Left lung (tissue), 10 donors: ENCODE results near the gene ANGPTL8. TPM values are rescaled to one million over a fixed set of nuclear protein-coding genes. Genes with fewer than 3 reads are reported as not detected.

ENCODE experiments used
- ATAC-seq: fragments of 200-7000 bp; cut with Tn5 transposase; one replicate; pipeline ENCODE4 v1.9.1; 2020; ENCODE audit warnings: moderate library complexity
- DNase-seq, 4 donors: peaks; one replicate each; pipeline ENCODE4 v3.0.0-alpha.2; 2013 to 2020
- H3K27ac ChIP-seq, 2 donors: fragments of 200-600 bp; sonication (generic) in 1 of 2; one replicate each; pipeline versions ENCODE4 v1.5.0 to v1.8.0; 2020 to 2021
- H3K27me3 ChIP-seq, 2 donors: fragments of 200-600 bp; sonication (generic) in 1 of 2; one replicate each; pipeline versions ENCODE4 v1.5.0 to v1.8.0; 2020 to 2021
- H3K36me3 ChIP-seq, 2 donors: fragments of 200-600 bp; sonication (generic) in 1 of 2; one replicate each; pipeline versions ENCODE4 v1.5.0 to v1.8.0; 2020 to 2021
- H3K4me1 ChIP-seq, 2 donors: fragments of 200-600 bp; one replicate each; pipeline ENCODE4 v1.8.0; 2021
- H3K4me3 ChIP-seq, 2 donors: fragments of 200-600 bp; sonication (generic) in 1 of 2; one replicate each; pipeline versions ENCODE4 v1.5.0 to v1.8.0; 2020 to 2021; ENCODE audit warnings: mild to moderate bottlenecking in 1 of 2
- H3K9me3 ChIP-seq, 2 donors: fragments of 200-600 bp; sonication (generic) in 1 of 2; one replicate each; pipeline versions ENCODE4 v1.5.0 to v1.8.0; 2020 to 2021
- intact Hi-C, 2 donors: fragments of 100-400 bp; cut with DNase I; formaldehyde crosslinking; loops; one replicate each; pipeline versions ENCODE4 v1.11.2 to v1.14.2; 2022
- polyA plus RNA-seq, 6 donors: library from polyadenylated mRNA; unstranded; fragments of 120-200 nt; gene quantifications; one replicate each; pipeline ENCODE4 v1.2.1, GENCODE V29; 2013; ENCODE audit not compliant: insufficient read length in 6 of 6
- total RNA-seq, 2 donors: library from RNA; stranded (reverse); fragmentation: NEBNext Ultra II Directional; extraction: Animal tissue kit (Norgen Biotek cat#: 25700); gene quantifications; one replicate each; pipeline ENCODE4 v1.2.1, GENCODE V29; 2021
- TF ChIP-seq, protein P1 (sequence below), 2 donors: fragments of 200-600 bp; sonication (generic) in 1 of 2; IDR thresholded peaks; one replicate each; pipeline versions ENCODE4 v1.5.0 to v1.8.0; 2021; ENCODE audit warnings: antibody characterized with exemption in 2 of 2
- donor health status: DM: no; HTN: yes; CAD: no.
- donor health status: DM: no; HTN: no; CAD: no.

ANGPTL8 gene
- total and polyA plus RNA-seq, 8 donors = 0.49 to 1.3 (median 1.0) TPM; not detected in 2

GRCh38 chr19:11238041-11238440 is 1.4 kb upstream of the ANGPTL8 start:
- Histone ChIP-seq H3K9me3 (peaks cover 0 to 10% of the 10 kb centered on the region in 2 donors), H3K27me3 (no peaks in the 10 kb centered on the region), H3K4me3 (no peak overlapping the region), H3K27ac (no peak overlapping the region), H3K36me3 (peaks cover 0 to 71% of the 10 kb centered on the region in 2 donors), H3K4me1 (peaks cover 0 to 3% of the 10 kb centered on the region in 2 donors)
- DNase-seq (no peak), ATAC-seq (no peak)
- intact Hi-C loops = no loop called here
- TF ChIP-seq, protein P1, sequence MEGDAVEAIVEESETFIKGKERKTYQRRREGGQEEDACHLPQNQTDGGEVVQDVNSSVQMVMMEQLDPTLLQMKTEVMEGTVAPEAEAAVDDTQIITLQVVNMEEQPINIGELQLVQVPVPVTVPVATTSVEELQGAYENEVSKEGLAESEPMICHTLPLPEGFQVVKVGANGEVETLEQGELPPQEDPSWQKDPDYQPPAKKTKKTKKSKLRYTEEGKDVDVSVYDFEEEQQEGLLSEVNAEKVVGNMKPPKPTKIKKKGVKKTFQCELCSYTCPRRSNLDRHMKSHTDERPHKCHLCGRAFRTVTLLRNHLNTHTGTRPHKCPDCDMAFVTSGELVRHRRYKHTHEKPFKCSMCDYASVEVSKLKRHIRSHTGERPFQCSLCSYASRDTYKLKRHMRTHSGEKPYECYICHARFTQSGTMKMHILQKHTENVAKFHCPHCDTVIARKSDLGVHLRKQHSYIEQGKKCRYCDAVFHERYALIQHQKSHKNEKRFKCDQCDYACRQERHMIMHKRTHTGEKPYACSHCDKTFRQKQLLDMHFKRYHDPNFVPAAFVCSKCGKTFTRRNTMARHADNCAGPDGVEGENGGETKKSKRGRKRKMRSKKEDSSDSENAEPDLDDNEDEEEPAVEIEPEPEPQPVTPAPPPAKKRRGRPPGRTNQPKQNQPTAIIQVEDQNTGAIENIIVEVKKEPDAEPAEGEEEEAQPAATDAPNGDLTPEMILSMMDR (IDR thresholded peaks at IDR 0.05) = no peak

DNA sequence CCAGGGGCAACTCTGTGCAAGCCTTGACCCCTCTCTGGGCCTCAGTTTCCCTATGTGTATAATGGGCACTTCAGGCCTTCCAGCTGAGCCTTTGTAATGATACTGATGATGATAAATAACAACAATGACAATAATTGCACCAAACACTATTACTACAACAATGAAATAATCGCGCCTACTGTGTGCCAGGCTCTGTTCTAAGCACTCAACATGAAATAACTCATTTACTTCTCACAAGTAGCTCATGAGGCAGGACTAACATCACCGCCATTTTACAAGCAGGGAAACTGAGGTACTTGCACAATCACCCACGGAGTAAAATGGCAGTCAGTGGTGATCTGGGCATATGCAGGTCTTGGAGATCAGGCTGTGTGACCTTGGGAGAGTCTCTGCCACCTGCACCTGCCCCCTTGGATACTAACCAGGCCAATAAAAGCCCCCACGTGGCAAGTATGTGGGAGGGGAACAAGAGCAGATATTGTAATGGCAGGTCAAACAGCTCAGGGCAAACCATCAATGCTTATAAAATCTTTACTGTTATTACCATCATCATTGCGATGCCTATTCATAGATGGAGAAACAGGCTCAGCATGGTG is 540 bp upstream of the ANGPTL8 start:
- Histone ChIP-seq H3K27me3 (no peaks in the 10 kb centered on the region), H3K9me3 (peaks cover 0 to 10% of the 10 kb centered on the region in 2 donors), H3K36me3 (peaks cover 0 to 65% of the 10 kb centered on the region in 2 donors), H3K4me3 (no peak overlapping the region), H3K4me1 (peaks cover 0 to 12% of the 10 kb centered on the region in 2 donors), H3K27ac (no peak overlapping the region)
- DNase-seq (no peak), ATAC-seq (no peak)
- TF ChIP-seq, protein P1 (IDR thresholded peaks at IDR 0.05) = no peak
- intact Hi-C loops = no loop called here

DNA sequence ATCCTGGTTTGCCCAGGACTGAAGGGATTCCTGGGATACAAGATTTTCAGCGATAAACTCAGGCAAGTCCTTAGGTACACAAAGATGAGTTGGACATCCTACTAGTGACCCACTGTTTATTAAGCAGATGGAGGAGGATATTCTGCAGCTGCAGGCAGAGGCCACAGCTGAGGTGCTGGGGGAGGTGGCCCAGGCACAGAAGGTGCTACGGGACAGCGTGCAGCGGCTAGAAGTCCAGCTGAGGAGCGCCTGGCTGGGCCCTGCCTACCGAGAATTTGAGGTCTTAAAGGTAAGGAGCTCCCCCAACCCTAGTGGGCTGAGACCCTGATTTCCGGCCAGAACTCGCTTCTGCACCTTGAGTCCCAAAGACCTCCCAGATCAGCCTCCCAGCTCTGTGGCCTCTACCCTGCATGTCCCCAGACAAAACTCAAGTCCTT is 607 bp downstream of the ANGPTL8 start:
- Histone ChIP-seq H3K9me3 (peaks cover 0 to 10% of the 10 kb centered on the region in 2 donors), H3K27ac (no peak overlapping the region), H3K27me3 (no peaks in the 10 kb centered on the region), H3K4me1 (peaks cover 0 to 12% of the 10 kb centered on the region in 2 donors), H3K36me3 (peaks cover 0 to 62% of the 10 kb centered on the region in 2 donors), H3K4me3 (no peak overlapping the region)
- DNase-seq (no peak), ATAC-seq (no peak)
- TF ChIP-seq, protein P1 (IDR thresholded peaks at IDR 0.05) = no peak
- intact Hi-C loops = no loop called here

- peaks cover 0 to 27% of the 10 kb centered on the region in 2 donors for H3K4me1 ChIP-seq
- no peak overlapping the region for H3K4me3 ChIP-seq
- ATAC-seq = no peak
- peaks cover 0 to 66% of the 10 kb centered on the region in 2 donors for H3K36me3 ChIP-seq
- DNase-seq = no peak
- H3K27me3 ChIP-seq = no peaks in the 10 kb centered on the region
- H3K9me3 ChIP-seq = peaks cover 0 to 10% of the 10 kb centered on the region in 2 donors
- intact Hi-C loops = no loop called here
- H3K27ac ChIP-seq = no peak overlapping the region
- TF ChIP-seq, protein P1 (IDR thresholded peaks at IDR 0.05) = no peak
These were observed 2.6 kb downstream of the ANGPTL8 start for GRCh38 chr19:11242025-11242424.

- Histone ChIP-seq H3K4me3 (no peak overlapping the region), H3K27ac (peak overlapping the region; percentile 28 to 62), H3K9me3 (peaks cover 0 to 10% of the 10 kb centered on the region in 2 donors), H3K27me3 (no peaks in the 10 kb centered on the region), H3K36me3 (peaks cover 0 to 63% of the 10 kb centered on the region in 2 donors), H3K4me1 (peaks cover 0 to 36% of the 10 kb centered on the region in 2 donors)
- peak; percentile 57 to 98 (median 90) for DNase-seq
- ATAC-seq = peak; percentile 97
- intact Hi-C loops = no loop called here
- TF ChIP-seq, protein P1 (IDR thresholded peaks at IDR 0.05) = peak; percentile 66 to 90
These were observed 3.7 kb downstream of the ANGPTL8 start for GRCh38 chr19:11242864-11243797.
